ENCODE measurements around the gene MC3R.

GRCh38 chr20:56234110-56234509, 14.4 kb upstream of the MC3R start:
- TF ChIP-seq CTCF (IDR thresholded peaks at IDR 0.05) (no peak), EP300 (IDR thresholded peaks at IDR 0.05) (no peak)
